ENCODE data around the gene SLC25A48. TPM values are rescaled to one million over a fixed set of nuclear protein-coding genes. Genes with fewer than 3 reads are reported as not detected.

SLC25A48 gene
- total RNA-seq, 1 experiment from 2014 or later: not detected

DNA sequence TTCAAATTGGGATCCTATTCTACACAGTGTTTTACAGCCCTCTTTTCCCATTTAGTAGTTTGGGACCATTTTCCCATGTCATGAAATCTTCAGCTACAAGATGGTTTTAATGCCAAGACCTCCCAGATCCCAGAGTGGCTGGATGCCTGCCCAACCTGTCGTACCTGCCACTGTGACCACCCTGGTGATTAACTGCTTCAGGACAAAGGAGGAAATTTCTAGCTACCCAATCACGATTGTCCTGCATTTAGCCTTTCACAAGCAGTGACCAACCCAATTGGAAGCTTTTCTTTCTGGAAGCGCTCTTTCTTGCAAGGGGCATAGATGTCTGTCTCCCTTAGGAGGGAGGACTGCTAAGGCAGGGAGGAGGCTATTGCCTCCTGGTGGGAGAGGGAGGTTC is 47.4 kb downstream of the SLC25A48 start:
- Histone ChIP-seq H3K27ac (ENCODE audit: low read depth, low read length, poor library complexity, severe bottlenecking) (no peak overlapping the region), H3K36me3 (ENCODE audit: insufficient read depth, low read length, poor library complexity, severe bottlenecking) (no peaks in the 10 kb centered on the region), H3K4me1 (ENCODE audit: insufficient read depth, low read length, poor library complexity, severe bottlenecking) (no peaks in the 10 kb centered on the region), H3K4me3 (ENCODE audit: low read depth, low read length, poor library complexity, severe bottlenecking) (no peak overlapping the region), H3K27me3 (replicated peaks; ENCODE audit: insufficient read depth, low read depth, low read length, poor library complexity) (peaks cover 34% of the 10 kb centered on the region), H3K9me3 (ENCODE audit: low read depth, low read length, poor library complexity, severe bottlenecking) (no peaks in the 10 kb centered on the region)
- ChIA-PET CTCF (no interaction called here), POLR2A (ENCODE audit: low non-redundant PET) (interaction anchor here (0.6 kb wide), 1 partner anchor 9 kb away, joined by 3 read pairs; no protein-coding TSS in a partner anchor)
- no peak for TF ChIP-seq EZH2 (IDR thresholded peaks at IDR 0.05; ENCODE audit: borderline replicate concordance, low read depth, low read length, poor library complexity, severe bottlenecking)
- TF ChIP-seq, protein P1, sequence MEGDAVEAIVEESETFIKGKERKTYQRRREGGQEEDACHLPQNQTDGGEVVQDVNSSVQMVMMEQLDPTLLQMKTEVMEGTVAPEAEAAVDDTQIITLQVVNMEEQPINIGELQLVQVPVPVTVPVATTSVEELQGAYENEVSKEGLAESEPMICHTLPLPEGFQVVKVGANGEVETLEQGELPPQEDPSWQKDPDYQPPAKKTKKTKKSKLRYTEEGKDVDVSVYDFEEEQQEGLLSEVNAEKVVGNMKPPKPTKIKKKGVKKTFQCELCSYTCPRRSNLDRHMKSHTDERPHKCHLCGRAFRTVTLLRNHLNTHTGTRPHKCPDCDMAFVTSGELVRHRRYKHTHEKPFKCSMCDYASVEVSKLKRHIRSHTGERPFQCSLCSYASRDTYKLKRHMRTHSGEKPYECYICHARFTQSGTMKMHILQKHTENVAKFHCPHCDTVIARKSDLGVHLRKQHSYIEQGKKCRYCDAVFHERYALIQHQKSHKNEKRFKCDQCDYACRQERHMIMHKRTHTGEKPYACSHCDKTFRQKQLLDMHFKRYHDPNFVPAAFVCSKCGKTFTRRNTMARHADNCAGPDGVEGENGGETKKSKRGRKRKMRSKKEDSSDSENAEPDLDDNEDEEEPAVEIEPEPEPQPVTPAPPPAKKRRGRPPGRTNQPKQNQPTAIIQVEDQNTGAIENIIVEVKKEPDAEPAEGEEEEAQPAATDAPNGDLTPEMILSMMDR (conservative IDR thresholded peaks at IDR 0.05; ENCODE audit: low read depth, low read length): no peak
- intact Hi-C loops (cut with micrococcal nuclease; ENCODE audit: unreplicated experiment): loop anchor here (10.0 kb wide), 1 partner anchor 893 kb away; no protein-coding TSS in a partner anchor
- BruUV-seq (replicated peaks): no TSS peak
- no peak for DNase-seq (ENCODE audit: low spot score)

DNA sequence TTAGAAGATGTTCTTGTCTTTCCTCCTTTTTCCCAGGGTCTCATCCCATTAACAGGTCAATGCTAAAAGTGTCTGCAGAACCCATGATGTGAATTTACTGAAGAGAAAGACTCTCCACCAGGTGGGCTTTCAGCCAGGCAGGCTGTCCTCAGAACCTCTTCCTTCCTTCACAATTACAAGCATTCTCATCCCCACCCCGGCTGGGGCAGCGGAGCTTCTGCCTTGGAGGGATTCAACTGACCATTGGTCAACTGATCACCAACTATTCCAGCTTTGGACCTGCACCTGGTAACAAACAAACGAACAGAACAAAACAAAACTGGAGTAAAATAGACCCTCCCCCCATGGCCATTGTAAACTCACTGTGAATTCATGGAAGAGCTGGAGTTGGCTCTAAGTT is 48.6 kb downstream of the SLC25A48 start:
- H3K4me3 ChIP-seq (ENCODE audit: low read depth, low read length, poor library complexity, severe bottlenecking): no peak overlapping the region
- no peak for TF ChIP-seq EZH2 (IDR thresholded peaks at IDR 0.05; ENCODE audit: borderline replicate concordance, low read depth, low read length, poor library complexity, severe bottlenecking)
- TF ChIP-seq, protein P1 (conservative IDR thresholded peaks at IDR 0.05; ENCODE audit: low read depth, low read length): no peak
- DNase-seq (ENCODE audit: low spot score): no peak
- intact Hi-C loops (cut with micrococcal nuclease; ENCODE audit: unreplicated experiment): loop anchor here (10.0 kb wide), 1 partner anchor 892 kb away; no protein-coding TSS in a partner anchor
- H3K27ac ChIP-seq (ENCODE audit: low read depth, low read length, poor library complexity, severe bottlenecking): no peak overlapping the region
- POLR2A ChIA-PET (ENCODE audit: low non-redundant PET): no interaction called here
- H3K4me1 ChIP-seq (ENCODE audit: insufficient read depth, low read length, poor library complexity, severe bottlenecking): no peaks in the 10 kb centered on the region
- no peaks in the 10 kb centered on the region for H3K9me3 ChIP-seq (ENCODE audit: low read depth, low read length, poor library complexity, severe bottlenecking)
- no TSS peak for BruUV-seq (replicated peaks)
- CTCF ChIA-PET: interaction anchor here (0.6 kb wide), 1 partner anchor 12 kb away, joined by 3 read pairs; no protein-coding TSS in a partner anchor
- no peaks in the 10 kb centered on the region for H3K36me3 ChIP-seq (ENCODE audit: insufficient read depth, low read length, poor library complexity, severe bottlenecking)
- peaks cover 34% of the 10 kb centered on the region for H3K27me3 ChIP-seq (replicated peaks; ENCODE audit: insufficient read depth, low read depth, low read length, poor library complexity)

DNA sequence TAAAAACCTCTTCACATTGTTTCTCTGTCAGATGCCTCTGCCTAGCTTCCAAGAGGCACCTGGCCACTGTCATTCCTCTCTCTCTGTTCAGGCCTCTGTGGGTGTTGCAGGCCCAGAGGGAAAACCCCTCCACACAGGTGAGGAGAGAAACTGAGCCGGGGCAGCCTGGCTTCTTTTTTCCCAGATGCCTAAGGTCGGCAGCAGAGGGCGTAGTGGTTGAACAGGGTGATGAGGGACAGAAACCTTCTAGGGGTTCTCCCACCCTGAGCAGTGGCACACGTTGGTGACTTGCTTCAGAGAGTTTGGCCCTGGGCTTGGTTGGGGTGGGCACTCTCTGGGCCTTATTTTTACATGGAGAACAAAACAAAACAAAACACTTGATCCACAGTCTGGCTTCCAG is 49.0 kb downstream of the SLC25A48 start:
- Histone ChIP-seq H3K27me3 (replicated peaks; ENCODE audit: insufficient read depth, low read depth, low read length, poor library complexity) (peaks cover 34% of the 10 kb centered on the region), H3K36me3 (ENCODE audit: insufficient read depth, low read length, poor library complexity, severe bottlenecking) (no peaks in the 10 kb centered on the region), H3K4me1 (ENCODE audit: insufficient read depth, low read length, poor library complexity, severe bottlenecking) (no peaks in the 10 kb centered on the region), H3K4me3 (ENCODE audit: low read depth, low read length, poor library complexity, severe bottlenecking) (no peak overlapping the region), H3K27ac (ENCODE audit: low read depth, low read length, poor library complexity, severe bottlenecking) (no peak overlapping the region), H3K9me3 (ENCODE audit: low read depth, low read length, poor library complexity, severe bottlenecking) (no peaks in the 10 kb centered on the region)
- TF ChIP-seq EZH2 (IDR thresholded peaks at IDR 0.05; ENCODE audit: borderline replicate concordance, low read depth, low read length, poor library complexity, severe bottlenecking): no peak
- TF ChIP-seq, protein P1 (conservative IDR thresholded peaks at IDR 0.05; ENCODE audit: low read depth, low read length): peak; percentile 54
- CTCF ChIA-PET: no interaction called here
- intact Hi-C loops (cut with micrococcal nuclease; ENCODE audit: unreplicated experiment): loop anchor here (10.0 kb wide), 1 partner anchor 891 kb away; no protein-coding TSS in a partner anchor
- BruUV-seq (replicated peaks): no TSS peak
- DNase-seq (ENCODE audit: low spot score): no peak
- POLR2A ChIA-PET (ENCODE audit: low non-redundant PET): no interaction called here

Measured in A673 (cell line).